A549 (cell line): Measurements from ENCODE around the gene FLNB. TPM values are rescaled to one million over a fixed set of nuclear protein-coding genes. Genes with fewer than 3 reads are reported as not detected.

Source experiments
- ATAC-seq, 2 experiments: fragments of 200-7000 bp in 1 of 2; fragments of >200 bp in 1 of 2; cut with Nextera tagmentation in 1 of 2; cut with Tn5 transposase in 1 of 2; 3 replicates each; pipeline versions ENCODE4 v1.8.0 to v1.9.1; 2018 to 2020; ENCODE audit warnings: mild to moderate bottlenecking in 1 of 2, moderate library complexity in 1 of 2
- CTCF ChIA-PET: fragments of 300-600 bp; sonication (Branson Sonifier 250); formaldehyde crosslinking; extraction: SDS; loops from one replicate; lab custom pipeline; 2021; ENCODE audit warnings: antibody characterized with exemption, inconsistent platforms; lab: Yijun Ruan, JAX
- POLR2A ChIA-PET: fragments of 350-600 bp; formaldehyde crosslinking; extraction: SDS; loops from one replicate; lab custom pipeline; 2021; ENCODE audit warnings: antibody characterized with exemption, inconsistent platforms; lab: Yijun Ruan, JAX
- DNase-seq, 2 experiments: peaks; one replicate each; pipeline versions ENCODE4 v3.0.0 to v3.0.0-alpha.2; 2011 to 2016; ENCODE audit warnings: low read depth in 1 of 2, low spot score in 1 of 2
- FAIRE-seq: peaks from 2 replicates; lab custom pipeline; 2011; peaks lifted over from hg19 to GRCh38; lab: Jason Lieb, UNC
- H3K27ac ChIP-seq, 2 experiments: fragments of >200 bp; sonication (Bioruptor Twin); formaldehyde crosslinking; 3 replicates each; pipeline ENCODE4 v1.5.1; 2016 to 2017
- H3K4me1 ChIP-seq: fragments of >200 bp; sonication (Bioruptor Twin); formaldehyde crosslinking; 3 replicates; pipeline ENCODE4 v1.6.1; 2016
- H3K4me2 ChIP-seq: fragments of >200 bp; sonication (Bioruptor Twin); formaldehyde crosslinking; 3 replicates; pipeline ENCODE4 v1.6.1; 2016
- H3K4me3 ChIP-seq: fragments of >200 bp; sonication (Bioruptor Twin); formaldehyde crosslinking; 3 replicates; pipeline ENCODE4 v1.5.1; 2016
- H3K9me3 ChIP-seq: fragments of >200 bp; sonication (Bioruptor Twin); formaldehyde crosslinking; 3 replicates; pipeline ENCODE4 v1.6.1; 2016
- ATOH8 ChIP-seq: fragments of 250-450 bp; sonication (Bioruptor Pico); IDR thresholded peaks from 2 replicates; pipeline ENCODE4 v1.5.0; 2020; ENCODE audit warnings: low read depth, mild to moderate bottlenecking, moderate library complexity
- BHLHE40 ChIP-seq: IDR thresholded peaks from 2 replicates; pipeline ENCODE4 v1.6.1; 2012; ENCODE audit warnings: low read depth, low read length, inconsistent platforms
- CHD4 ChIP-seq: fragments of 200-600 bp; sonication (generic); IDR thresholded peaks from 2 replicates; pipeline ENCODE4 v1.6.1; 2016; ENCODE audit warnings: antibody characterized with exemption, mild to moderate bottlenecking, borderline replicate concordance
- EP300 ChIP-seq, 2 experiments: fragments of >200 bp; sonication (Bioruptor Twin); formaldehyde crosslinking; IDR thresholded peaks; 2 replicates in 1 of 2; 3 replicates in 1 of 2; pipeline ENCODE4 v1.6.1; 2016 to 2017
- FOSB ChIP-seq: fragments of 250-450 bp; sonication (Bioruptor Pico); IDR thresholded peaks from 2 replicates; pipeline ENCODE4 v1.5.0; 2020; ENCODE audit warnings: mild to moderate bottlenecking, moderate library complexity
- FOSL2 ChIP-seq, 2 experiments: fragments of 450-650 bp in 1 of 2; fragments of >200 bp in 1 of 2; sonication (Bioruptor Twin) in 1 of 2; formaldehyde crosslinking; IDR thresholded peaks; 2 replicates each; pipeline versions ENCODE4 v1.5.0 to v1.6.1; 2016 to 2020; ENCODE audit warnings: mild to moderate bottlenecking in 1 of 2, moderate library complexity in 1 of 2
- FOXS1 ChIP-seq: fragments of 250-450 bp; sonication (Bioruptor Pico); IDR thresholded peaks from 2 replicates; pipeline ENCODE4 v1.5.0; 2020; ENCODE audit warnings: mild to moderate bottlenecking, moderate library complexity
- HES2 ChIP-seq: fragments of >200 bp; sonication (Bioruptor Twin); formaldehyde crosslinking; IDR thresholded peaks from 2 replicates; pipeline ENCODE4 v1.6.1; 2016
- HEYL ChIP-seq: fragments of 250-450 bp; sonication (Bioruptor Pico); IDR thresholded peaks from 2 replicates; pipeline ENCODE4 v1.8.0; 2021; ENCODE audit warnings: mild to moderate bottlenecking, moderate library complexity
- HOXA7 ChIP-seq: fragments of 250-450 bp; sonication (Bioruptor Pico); IDR thresholded peaks from 2 replicates; pipeline ENCODE4 v1.5.0; 2020; ENCODE audit warnings: mild to moderate bottlenecking, moderate library complexity
- HOXB5 ChIP-seq: fragments of 250-450 bp; sonication (Bioruptor Pico); IDR thresholded peaks from 2 replicates; pipeline ENCODE4 v1.5.0; 2020; ENCODE audit warnings: mild to moderate bottlenecking, moderate library complexity
- JUN ChIP-seq, 2 experiments: fragments of >200 bp; sonication (Bioruptor Twin); formaldehyde crosslinking; IDR thresholded peaks; 2 replicates in 1 of 2; 3 replicates in 1 of 2; pipeline ENCODE4 v1.6.1; 2016 to 2017
- JUNB ChIP-seq: fragments of >200 bp; sonication (Bioruptor Twin); formaldehyde crosslinking; IDR thresholded peaks from 2 replicates; pipeline ENCODE4 v1.6.1; 2016
- KDM5A ChIP-seq: fragments of 200-600 bp; sonication (generic); IDR thresholded peaks from 2 replicates; pipeline ENCODE4 v1.6.1; 2016; ENCODE audit warnings: antibody characterized with exemption, mild to moderate bottlenecking
- MAZ ChIP-seq: fragments of 150-350 bp; IDR thresholded peaks from 2 replicates; pipeline ENCODE4 v1.6.1; 2014; ENCODE audit warnings: antibody characterized with exemption, low read depth, low read length, borderline replicate concordance
- NFE2L2 ChIP-seq: fragments of 150-350 bp; conservative IDR thresholded peaks from 2 replicates; pipeline ENCODE4 v1.6.1; 2014; ENCODE audit warnings: low read length
- NPAS2 ChIP-seq: fragments of 250-450 bp; sonication (Bioruptor Pico); IDR thresholded peaks from 2 replicates; pipeline ENCODE4 v1.8.0; 2022; ENCODE audit warnings: mild to moderate bottlenecking, moderate library complexity, borderline replicate concordance
- PHF8 ChIP-seq: fragments of 200-600 bp; sonication (generic); IDR thresholded peaks from 2 replicates; pipeline ENCODE4 v1.6.1; 2016; ENCODE audit warnings: low read depth, mild to moderate bottlenecking, antibody characterized with exemption, moderate library complexity, borderline replicate concordance
- POLR2A ChIP-seq: IDR thresholded peaks from 2 replicates; pipeline ENCODE4 v1.6.1; 2012; ENCODE audit warnings: mild to moderate bottlenecking, low read length
- RAD21 ChIP-seq, 2 experiments: fragments of >200 bp in 1 of 2; sonication (Bioruptor Twin) in 1 of 2; formaldehyde crosslinking in 1 of 2; IDR thresholded peaks in 1 of 2; conservative IDR thresholded peaks in 1 of 2; 2 replicates in 1 of 2; 3 replicates in 1 of 2; pipeline ENCODE4 v1.6.1; 2012 to 2018; ENCODE audit warnings: inconsistent platforms in 1 of 2
- RFX5 ChIP-seq: fragments of 450-650 bp; IDR thresholded peaks from 2 replicates; pipeline ENCODE4 v1.7.1; 2014; ENCODE audit warnings: antibody characterized with exemption, mild to moderate bottlenecking, moderate library complexity
- SMC3 ChIP-seq: fragments of >200 bp; sonication (Bioruptor Twin); formaldehyde crosslinking; IDR thresholded peaks from 3 replicates; pipeline ENCODE4 v1.6.1; 2018; ENCODE audit warnings: inconsistent platforms
- ZNF302 ChIP-seq: fragments of 250-450 bp; sonication (Bioruptor Pico); IDR thresholded peaks from 2 replicates; pipeline ENCODE4 v1.9.0; 2021; ENCODE audit warnings: inconsistent platforms, mild to moderate bottlenecking, moderate library complexity
- WGBS: methylation state at CpG from one replicate; pipeline ENCODE4 v1.1.6; 2017; ENCODE audit errors: missing lambda C conversion rate; 5-methylcytosine and 5-hydroxymethylcytosine counted together
- polyA plus RNA-seq, 4 experiments: library from polyadenylated mRNA; depleted of rRNA in 3 of 4; stranded (reverse); fragments of >200 nt; fragmentation: RNase III in 1 of 4; extraction: RNeasy Plus Mini Kit Qiagen cat#74134 plus additional on column Dnase treatment in 1 of 4; gene quantifications; 2 replicates in 3 of 4; 3 replicates in 1 of 4; pipeline ENCODE4 v1.2.3, GENCODE V29; 2011 to 2017
- TF ChIP-seq, protein P1 (sequence below): fragments of 250-450 bp; sonication (Bioruptor Pico); IDR thresholded peaks from 2 replicates; pipeline ENCODE4 v1.5.0; 2021; ENCODE audit warnings: mild to moderate bottlenecking, moderate library complexity, borderline replicate concordance

FLNB gene
- polyA plus RNA-seq, 2 of the 4 experiments (the other 2 are of a cell fraction) = 235 to 439 TPM

DNA sequence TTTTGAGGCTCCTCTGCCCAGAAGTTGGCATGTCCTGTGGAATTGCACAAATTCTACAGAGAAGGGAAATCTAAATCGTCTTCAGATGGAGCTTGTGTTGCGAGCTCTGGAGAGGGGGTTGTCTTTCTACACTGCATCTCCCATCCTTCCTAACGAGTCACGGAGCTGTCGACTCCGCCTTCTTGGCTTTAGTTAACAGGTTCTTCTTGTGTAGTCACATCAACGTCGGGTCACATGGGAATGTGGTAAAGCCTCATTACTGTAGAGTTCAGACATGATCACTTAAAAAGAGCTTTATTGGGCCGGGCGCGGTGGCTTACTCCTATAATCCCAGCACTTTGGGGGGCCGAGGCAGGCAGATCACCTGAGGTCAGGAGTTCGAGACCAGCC is 142.6 kb downstream of the FLNB start:
- CTCF ChIA-PET = interaction anchor here (0.6 to 1.4 kb wide), 3 partner anchors 11 to 68 kb away, joined by 3 read pairs; no protein-coding TSS in a partner anchor
- no peak for DNase-seq
- 88% methylated on average over 13 of the region's 13 CpGs for WGBS
- no peak for TF ChIP-seq HEYL (CRISPR knock-in tag)
- TF ChIP-seq HOXA7 (CRISPR knock-in tag) = no peak
- no peak for TF ChIP-seq BHLHE40
- no peak for TF ChIP-seq FOSB (CRISPR knock-in tag)
- no peak for TF ChIP-seq ZNF302 (CRISPR knock-in tag)
- peaks cover 36% of the 10 kb centered on the region for H3K4me1 ChIP-seq
- no peak overlapping the region for H3K4me3 ChIP-seq
- no peak overlapping the region for H3K4me2 ChIP-seq
- no peak for FAIRE-seq
- peak overlapping the region in 1 of 2 experiments; percentile 52; a peak in 2 of 6 replicates for H3K27ac ChIP-seq
- POLR2A ChIA-PET = no interaction called here
- no peak for ATAC-seq
- no peaks in the 10 kb centered on the region for H3K9me3 ChIP-seq

GRCh38 chr3:58151637-58152036 is 143.4 kb downstream of the FLNB start:
- Histone ChIP-seq H3K27ac (0 out of 6 replicates have a peak overlapping the region, but pooled peaks of 1 of the 2 experiments have one; percentile 0), H3K4me3 (no peak overlapping the region), H3K4me1 (peaks cover 36% of the 10 kb centered on the region), H3K9me3 (no peaks in the 10 kb centered on the region), H3K4me2 (no peak overlapping the region)
- ChIA-PET POLR2A (no interaction called here), CTCF (interaction anchor here (0.9 to 1.4 kb wide), 3 partner anchors 9 to 27 kb away, joined by 3 read pairs; no protein-coding TSS in a partner anchor)
- DNase-seq = no peak
- 92% methylated on average over 3 of the region's 3 CpGs for WGBS
- TF ChIP-seq HOXB5 (CRISPR knock-in tag) (no peak), RFX5 (no peak), JUNB (no peak), PHF8 (no peak), CHD4 (no peak), RAD21 (conservative IDR thresholded peaks at IDR 0.05 in 1 of 2, IDR thresholded peaks at IDR 0.05 in 1 of 2) (no peak), SMC3 (no peak)
- FAIRE-seq = no peak
- ATAC-seq = no peak

GRCh38 chr3:58152225-58153015 is 144.2 kb downstream of the FLNB start:
- no peaks in the 10 kb centered on the region for H3K9me3 ChIP-seq
- POLR2A ChIA-PET = no interaction called here
- DNase-seq (no peak), FAIRE-seq (no peak), ATAC-seq (peak in 1 of 2 experiments; percentile 5; a peak in 1 of 6 replicates)
- H3K4me2 ChIP-seq = no peak overlapping the region
- 89% methylated on average over 17 of the region's 17 CpGs for WGBS
- H3K4me3 ChIP-seq = no peak overlapping the region
- CTCF ChIA-PET = interaction anchor here (1.4 kb wide), 1 partner anchor 9 kb away, joined by 3 read pairs; no protein-coding TSS in a partner anchor
- TF ChIP-seq KDM5A (no peak), RAD21 (conservative IDR thresholded peaks at IDR 0.05 in 1 of 2, IDR thresholded peaks at IDR 0.05 in 1 of 2) (no peak), JUN (IDR thresholded peaks at IDR 0.05) (no peak), NFE2L2 (no peak), HEYL (CRISPR knock-in tag) (no peak), FOXS1 (CRISPR knock-in tag) (no peak)
- peaks cover 36% of the 10 kb centered on the region for H3K4me1 ChIP-seq
- H3K27ac ChIP-seq = no peak overlapping the region; a peak in 1 of 6 replicates

DNA sequence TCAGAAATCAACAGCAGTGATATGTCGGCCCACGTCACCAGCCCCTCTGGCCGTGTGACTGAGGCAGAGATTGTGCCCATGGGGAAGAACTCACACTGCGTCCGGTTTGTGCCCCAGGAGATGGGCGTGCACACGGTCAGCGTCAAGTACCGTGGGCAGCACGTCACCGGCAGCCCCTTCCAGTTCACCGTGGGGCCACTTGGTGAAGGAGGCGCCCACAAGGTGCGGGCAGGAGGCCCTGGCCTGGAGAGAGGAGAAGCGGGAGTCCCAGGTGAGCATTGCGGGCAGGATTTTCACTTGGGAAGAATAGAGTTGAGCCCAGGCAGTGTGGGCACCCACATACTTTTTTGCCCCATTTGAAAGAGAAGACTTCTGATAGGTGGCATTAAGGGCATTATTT is 145.1 kb downstream of the FLNB start:
- peak overlapping the region in 1 of 2 experiments; percentile 12; a peak in 1 of 6 replicates for H3K27ac ChIP-seq
- H3K9me3 ChIP-seq = no peaks in the 10 kb centered on the region
- peaks cover 43% of the 10 kb centered on the region for H3K4me1 ChIP-seq
- WGBS = 95% methylated on average over 16 of the region's 16 CpGs
- TF ChIP-seq FOSL2 (IDR thresholded peaks at IDR 0.05) (no peak), FOSL2 (CRISPR knock-in tag; IDR thresholded peaks at IDR 0.05) (no peak), MAZ (no peak), ATOH8 (CRISPR knock-in tag) (no peak), EP300 (IDR thresholded peaks at IDR 0.05) (no peak), HES2 (no peak), JUN (IDR thresholded peaks at IDR 0.05) (no peak), NPAS2 (CRISPR knock-in tag) (no peak), POLR2A (no peak)
- TF ChIP-seq, protein P1, sequence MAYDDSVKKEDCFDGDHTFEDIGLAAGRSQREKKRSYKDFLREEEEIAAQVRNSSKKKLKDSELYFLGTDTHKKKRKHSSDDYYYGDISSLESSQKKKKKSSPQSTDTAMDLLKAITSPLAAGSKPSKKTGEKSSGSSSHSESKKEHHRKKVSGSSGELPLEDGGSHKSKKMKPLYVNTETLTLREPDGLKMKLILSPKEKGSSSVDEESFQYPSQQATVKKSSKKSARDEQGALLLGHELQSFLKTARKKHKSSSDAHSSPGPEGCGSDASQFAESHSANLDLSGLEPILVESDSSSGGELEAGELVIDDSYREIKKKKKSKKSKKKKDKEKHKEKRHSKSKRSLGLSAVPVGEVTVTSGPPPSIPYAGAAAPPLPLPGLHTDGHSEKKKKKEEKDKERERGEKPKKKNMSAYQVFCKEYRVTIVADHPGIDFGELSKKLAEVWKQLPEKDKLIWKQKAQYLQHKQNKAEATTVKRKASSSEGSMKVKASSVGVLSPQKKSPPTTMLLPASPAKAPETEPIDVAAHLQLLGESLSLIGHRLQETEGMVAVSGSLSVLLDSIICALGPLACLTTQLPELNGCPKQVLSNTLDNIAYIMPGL (CRISPR knock-in tag) = no peak
- TF ChIP-seq, all 56 proteins: peak for 0
- Histone ChIP-seq H3K4me3 (no peak overlapping the region), H3K4me2 (no peak overlapping the region)
- POLR2A ChIA-PET = no interaction called here
- CTCF ChIA-PET = no interaction called here
- DNase-seq = no peak
- no peak for FAIRE-seq
- no peak for ATAC-seq
